Measurements from ENCODE around the gene CRIM1. TPM values are rescaled to one million over a fixed set of nuclear protein-coding genes. Genes with fewer than 3 reads are reported as not detected.

The CRIM1 gene
- total and polyA plus RNA-seq, 7 donors = 3.0 to 148 (median 55.6) TPM

DNA sequence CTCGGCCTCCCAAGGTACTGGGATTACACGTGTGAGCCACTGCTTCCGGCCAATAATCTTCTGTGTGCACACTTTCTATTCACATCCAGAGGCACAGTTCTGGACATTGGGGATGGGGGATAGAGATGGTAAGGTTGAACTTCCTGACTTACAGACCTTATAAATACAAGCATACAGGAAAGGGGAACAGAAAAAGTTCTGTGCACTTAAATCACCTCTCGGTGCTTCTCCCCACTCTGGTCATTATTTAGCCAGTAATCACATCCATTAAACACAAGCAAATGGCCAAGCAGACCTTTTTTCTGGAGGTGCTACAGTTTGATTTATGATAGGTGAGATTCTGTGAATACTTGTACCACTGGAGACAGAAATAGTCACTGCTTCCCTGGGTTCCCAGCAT, 110.6 kb downstream of the CRIM1 start:
- H3K36me3 ChIP-seq = peaks cover 0 to 23% (median 2%) of the 10 kb centered on the region in 4 donors
- H3K9me3 ChIP-seq = no peaks in the 10 kb centered on the region
- H3K27me3 ChIP-seq = no peaks in the 10 kb centered on the region
- TF ChIP-seq EP300 (IDR thresholded peaks at IDR 0.05) = no peak
- no peak for TF ChIP-seq POLR2AphosphoS5 (IDR thresholded peaks at IDR 0.05)
- TF ChIP-seq, protein P1, sequence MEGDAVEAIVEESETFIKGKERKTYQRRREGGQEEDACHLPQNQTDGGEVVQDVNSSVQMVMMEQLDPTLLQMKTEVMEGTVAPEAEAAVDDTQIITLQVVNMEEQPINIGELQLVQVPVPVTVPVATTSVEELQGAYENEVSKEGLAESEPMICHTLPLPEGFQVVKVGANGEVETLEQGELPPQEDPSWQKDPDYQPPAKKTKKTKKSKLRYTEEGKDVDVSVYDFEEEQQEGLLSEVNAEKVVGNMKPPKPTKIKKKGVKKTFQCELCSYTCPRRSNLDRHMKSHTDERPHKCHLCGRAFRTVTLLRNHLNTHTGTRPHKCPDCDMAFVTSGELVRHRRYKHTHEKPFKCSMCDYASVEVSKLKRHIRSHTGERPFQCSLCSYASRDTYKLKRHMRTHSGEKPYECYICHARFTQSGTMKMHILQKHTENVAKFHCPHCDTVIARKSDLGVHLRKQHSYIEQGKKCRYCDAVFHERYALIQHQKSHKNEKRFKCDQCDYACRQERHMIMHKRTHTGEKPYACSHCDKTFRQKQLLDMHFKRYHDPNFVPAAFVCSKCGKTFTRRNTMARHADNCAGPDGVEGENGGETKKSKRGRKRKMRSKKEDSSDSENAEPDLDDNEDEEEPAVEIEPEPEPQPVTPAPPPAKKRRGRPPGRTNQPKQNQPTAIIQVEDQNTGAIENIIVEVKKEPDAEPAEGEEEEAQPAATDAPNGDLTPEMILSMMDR (IDR thresholded peaks at IDR 0.05) = no peak
- TF ChIP-seq POLR2A (IDR thresholded peaks at IDR 0.05) = no peak
- peak overlapping the region in 3 of 4 donors; percentile 31 to 59 (median 57) for H3K27ac ChIP-seq
- no peak overlapping the region for H3K4me3 ChIP-seq
- intact Hi-C loops (cut with DNase I) = no loop called here
- 88 to 89% methylated on average over 4 of the region's 4 CpGs for WGBS, 2 donors
- H3K4me1 ChIP-seq = peaks cover 0 to 48% (median 26%) of the 10 kb centered on the region in 4 donors
- no peak for DNase-seq

DNA sequence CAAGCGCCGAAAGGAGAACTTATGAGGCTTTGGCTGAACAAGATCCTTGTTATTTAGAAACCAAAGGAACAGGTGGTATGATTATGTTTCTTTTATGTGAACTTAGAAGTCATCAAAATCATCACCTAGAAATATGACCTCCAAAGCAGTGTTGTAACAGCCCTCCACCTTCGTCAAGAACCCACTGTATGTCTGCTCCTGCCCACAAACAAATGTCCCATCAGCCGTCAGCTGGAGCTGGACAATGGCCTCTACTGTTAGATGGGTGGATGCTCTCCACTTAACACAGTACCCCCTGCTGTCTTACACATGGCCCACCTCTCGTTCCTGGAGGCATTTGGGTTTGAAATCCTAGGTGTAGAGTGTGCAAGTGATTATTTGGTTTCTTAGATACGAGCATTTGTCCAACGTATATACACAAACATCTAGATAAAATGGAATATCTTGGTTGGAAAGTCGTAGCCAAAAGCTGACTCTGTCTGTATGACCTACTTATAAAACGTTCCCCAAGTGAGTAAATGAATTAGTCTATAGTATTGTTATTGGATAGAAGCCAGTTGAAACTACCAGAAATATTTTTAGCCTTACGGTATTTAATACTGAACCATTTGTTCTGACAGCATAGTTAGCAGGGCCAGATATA, 113.0 kb downstream of the CRIM1 start:
- WGBS, 2 donors = 79 to 84% methylated on average over 10 of the region's 10 CpGs
- no peaks in the 10 kb centered on the region for H3K9me3 ChIP-seq
- H3K27ac ChIP-seq = peak overlapping the region; percentile 1 to 59 (median 49)
- peaks cover 0 to 23% (median 2%) of the 10 kb centered on the region in 4 donors for H3K36me3 ChIP-seq
- no peak for TF ChIP-seq POLR2AphosphoS5 (IDR thresholded peaks at IDR 0.05)
- TF ChIP-seq POLR2A (IDR thresholded peaks at IDR 0.05) = no peak
- TF ChIP-seq, protein P1 (IDR thresholded peaks at IDR 0.05) = no peak
- no peak for TF ChIP-seq EP300 (IDR thresholded peaks at IDR 0.05)
- DNase-seq = no peak
- H3K27me3 ChIP-seq = no peaks in the 10 kb centered on the region
- H3K4me3 ChIP-seq = no peak overlapping the region
- peaks cover 0 to 32% (median 15%) of the 10 kb centered on the region in 4 donors for H3K4me1 ChIP-seq
- intact Hi-C loops (cut with DNase I) = no loop called here

DNA sequence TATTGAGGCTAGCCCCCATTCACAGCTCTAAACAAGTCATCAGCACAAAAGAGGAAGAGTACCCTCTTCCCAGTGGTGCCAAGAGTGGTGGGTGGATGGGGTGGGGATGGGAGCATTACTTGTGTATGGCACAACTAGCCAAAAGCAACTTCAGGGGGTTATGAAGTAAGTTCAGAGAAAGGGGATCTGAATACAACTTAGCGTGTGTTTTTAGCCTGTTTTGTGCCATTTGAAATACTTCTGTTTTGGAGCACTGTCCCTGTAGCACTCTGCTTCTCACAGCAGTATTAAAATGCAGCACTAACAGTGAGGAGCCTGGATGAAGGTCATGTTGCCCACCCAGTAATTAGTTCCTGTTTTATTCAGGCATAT, 113.5 kb downstream of the CRIM1 start:
- peaks cover 0 to 23% (median 4%) of the 10 kb centered on the region in 4 donors for H3K36me3 ChIP-seq
- intact Hi-C loops (cut with DNase I) = no loop called here
- 83 to 90% methylated on average over 1 of the region's 1 CpG for WGBS, 2 donors
- no peaks in the 10 kb centered on the region for H3K9me3 ChIP-seq
- TF ChIP-seq POLR2A (IDR thresholded peaks at IDR 0.05) = no peak
- no peak for TF ChIP-seq POLR2AphosphoS5 (IDR thresholded peaks at IDR 0.05)
- TF ChIP-seq, protein P1 (IDR thresholded peaks at IDR 0.05) = no peak
- TF ChIP-seq EP300 (IDR thresholded peaks at IDR 0.05) = no peak
- no peak for DNase-seq
- H3K4me3 ChIP-seq = no peak overlapping the region
- H3K27ac ChIP-seq = peak overlapping the region; percentile 1 to 59 (median 49)
- no peaks in the 10 kb centered on the region for H3K27me3 ChIP-seq
- H3K4me1 ChIP-seq = peaks cover 0 to 31% (median 14%) of the 10 kb centered on the region in 4 donors

DNA sequence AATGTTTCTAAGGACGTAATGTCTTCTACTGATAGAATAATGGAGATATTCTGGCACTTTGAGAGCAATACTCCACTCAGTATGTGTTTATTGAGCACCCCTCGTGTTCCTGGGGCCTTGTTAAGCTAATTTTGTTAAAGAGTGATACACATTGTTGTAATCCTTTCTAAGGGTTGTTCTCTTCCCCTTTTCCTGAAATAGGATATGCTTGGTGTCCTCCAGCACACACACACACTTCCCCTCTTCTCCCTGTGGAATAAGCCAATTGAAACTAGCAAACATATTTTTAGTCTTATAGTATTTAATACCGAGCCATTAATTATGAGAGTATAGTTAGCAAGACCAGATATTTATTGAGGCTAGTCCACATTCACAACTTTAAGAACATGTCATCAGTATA, 114.1 kb downstream of the CRIM1 start:
- TF ChIP-seq POLR2A (IDR thresholded peaks at IDR 0.05) (no peak), POLR2AphosphoS5 (IDR thresholded peaks at IDR 0.05) (no peak), EP300 (IDR thresholded peaks at IDR 0.05) (no peak)
- TF ChIP-seq, protein P1 (IDR thresholded peaks at IDR 0.05) = no peak
- Histone ChIP-seq H3K4me3 (no peak overlapping the region), H3K9me3 (peaks cover 0 to 4% (median 0%) of the 10 kb centered on the region in 4 donors), H3K27ac (peak overlapping the region; percentile 1 to 59 (median 49)), H3K27me3 (no peaks in the 10 kb centered on the region), H3K4me1 (peaks cover 0 to 31% (median 14%) of the 10 kb centered on the region in 4 donors), H3K36me3 (peaks cover 0 to 21% (median 4%) of the 10 kb centered on the region in 4 donors)
- intact Hi-C loops (cut with DNase I) = no loop called here
- WGBS, 2 donors = 62 to 85% methylated on average over 3 of the region's 3 CpGs
- DNase-seq = no peak
